ENCODE measurements around the gene QRICH1. TPM values are rescaled to one million over a fixed set of nuclear protein-coding genes. Genes with fewer than 3 reads are reported as not detected.

Gene QRICH1
- total RNA-seq, 1 donor from 2014 or later: 39.2 TPM

- no peak for TF ChIP-seq CTCF (IDR thresholded peaks at IDR 0.05; ENCODE audit: insufficient read depth, low read length, severe bottlenecking)
- H3K36me3 ChIP-seq (ENCODE audit: control insufficient read depth, insufficient read depth, low read length): peaks cover 3% of the 10 kb centered on the region
- no peak for FAIRE-seq
- peak; percentile 42 for DNase-seq (ENCODE audit: low read depth)
- no peaks in the 10 kb centered on the region for H3K27me3 ChIP-seq (ENCODE audit: control insufficient read depth, insufficient read depth, low read length)
- H3K4me3 ChIP-seq (ENCODE audit: low read depth, low read length): no peak overlapping the region
Measured at GRCh38 chr3:49081429-49081828, 12.4 kb downstream of the QRICH1 start.

GRCh38 chr3:49079270-49079669 lies 14.6 kb downstream of the QRICH1 start:
- FAIRE-seq: no peak

GRCh38 chr3:49076646-49077045 lies 17.2 kb downstream of the QRICH1 start:
- FAIRE-seq (no peak), DNase-seq (ENCODE audit: low read depth) (peak; percentile 33)
- TF ChIP-seq CTCF (IDR thresholded peaks at IDR 0.05; ENCODE audit: insufficient read depth, low read length, severe bottlenecking): no peak
- no peak overlapping the region for H3K4me3 ChIP-seq (ENCODE audit: low read depth, low read length)
- no peaks in the 10 kb centered on the region for H3K27me3 ChIP-seq (ENCODE audit: control insufficient read depth, insufficient read depth, low read length)
- H3K36me3 ChIP-seq (ENCODE audit: control insufficient read depth, insufficient read depth, low read length): peaks cover 8% of the 10 kb centered on the region

More at GRCh38 chr3:49079270-49079669, 14.6 kb downstream of the QRICH1 start:
- no peak for DNase-seq (ENCODE audit: low read depth)
- no peak for TF ChIP-seq CTCF (IDR thresholded peaks at IDR 0.05; ENCODE audit: insufficient read depth, low read length, severe bottlenecking)
- H3K36me3 ChIP-seq (ENCODE audit: control insufficient read depth, insufficient read depth, low read length): peaks cover 8% of the 10 kb centered on the region
- H3K27me3 ChIP-seq (ENCODE audit: control insufficient read depth, insufficient read depth, low read length): no peaks in the 10 kb centered on the region
- H3K4me3 ChIP-seq (ENCODE audit: low read depth, low read length): no peak overlapping the region

GRCh38 chr3:49076116-49076515 lies 17.8 kb downstream of the QRICH1 start:
- FAIRE-seq: no peak
- no peak overlapping the region for H3K4me3 ChIP-seq (ENCODE audit: low read depth, low read length)
- no peak for TF ChIP-seq CTCF (IDR thresholded peaks at IDR 0.05; ENCODE audit: insufficient read depth, low read length, severe bottlenecking)
- H3K27me3 ChIP-seq (ENCODE audit: control insufficient read depth, insufficient read depth, low read length): no peaks in the 10 kb centered on the region
- no peak for DNase-seq (ENCODE audit: low read depth)
- H3K36me3 ChIP-seq (ENCODE audit: control insufficient read depth, insufficient read depth, low read length): peaks cover 13% of the 10 kb centered on the region

GRCh38 chr3:49058011-49058410 lies 35.9 kb downstream of the QRICH1 start:
- TF ChIP-seq CTCF (IDR thresholded peaks at IDR 0.05; ENCODE audit: insufficient read depth, low read length, severe bottlenecking): no peak
- Histone ChIP-seq H3K27me3 (ENCODE audit: control insufficient read depth, insufficient read depth, low read length) (no peaks in the 10 kb centered on the region), H3K4me3 (ENCODE audit: low read depth, low read length) (no peak overlapping the region), H3K36me3 (ENCODE audit: control insufficient read depth, insufficient read depth, low read length) (peaks cover 18% of the 10 kb centered on the region)
- DNase-seq (ENCODE audit: low read depth) (no peak), FAIRE-seq (no peak)

- FAIRE-seq (no peak), DNase-seq (ENCODE audit: low read depth) (no peak)
- H3K4me3 ChIP-seq (ENCODE audit: low read depth, low read length): no peak overlapping the region
- peaks cover 19% of the 10 kb centered on the region for H3K36me3 ChIP-seq (ENCODE audit: control insufficient read depth, insufficient read depth, low read length)
- no peak for TF ChIP-seq CTCF (IDR thresholded peaks at IDR 0.05; ENCODE audit: insufficient read depth, low read length, severe bottlenecking)
- H3K27me3 ChIP-seq (ENCODE audit: control insufficient read depth, insufficient read depth, low read length): no peaks in the 10 kb centered on the region
Measured at GRCh38 chr3:49057268-49057667, 36.6 kb downstream of the QRICH1 start.
